H1 (cell line): ENCODE measurements around the gene NCF4. TPM values are rescaled to one million over a fixed set of nuclear protein-coding genes. Genes with fewer than 3 reads are reported as not detected.

Experiments used
- CTCF ChIA-PET: fragments of 300-600 bp; sonication (Branson Sonifier 250); formaldehyde crosslinking; loops from one replicate; lab custom pipeline; 2021; ENCODE audit not compliant: partially characterized antibody; lab: Charles Lee
- POLR2A ChIA-PET: fragments of 300-600 bp; sonication (Branson Sonifier 250); formaldehyde crosslinking; loops from one replicate; lab custom pipeline; 2021; ENCODE audit warnings: inconsistent platforms; ENCODE audit not compliant: partially characterized antibody; lab: Charles Lee
- DNase-seq, 2 experiments: peaks; one replicate each; pipeline versions ENCODE4 v3.0.0 to v3.0.0-alpha.2; 2010 to 2022; ENCODE audit warnings: low spot score in 2 of 2, low read depth in 1 of 2, mixed read lengths in 1 of 2
- FAIRE-seq: peaks from 2 replicates; lab custom pipeline; 2011; peaks lifted over from hg19 to GRCh38; lab: Jason Lieb, UNC
- H2AFZ ChIP-seq: 2 replicates; pipeline ENCODE4 v1.8.1; 2012; ENCODE audit warnings: low read length, inconsistent platforms
- H2AK5ac ChIP-seq: 2 replicates; pipeline ENCODE4 v1.6.1; 2013; ENCODE audit warnings: low read depth, low read length
- H2BK120ac ChIP-seq: replicated peaks from 2 replicates; pipeline ENCODE3; 2013; ENCODE audit warnings: low read depth, low read length, inconsistent platforms
- H2BK12ac ChIP-seq: 2 replicates; pipeline ENCODE4 v1.6.1; 2013; ENCODE audit warnings: low read depth, low read length
- H2BK15ac ChIP-seq: 2 replicates; pipeline ENCODE4 v1.6.1; 2013; ENCODE audit warnings: low read length
- H2BK20ac ChIP-seq: 2 replicates; pipeline ENCODE4 v1.6.1; 2013; ENCODE audit warnings: low read length
- H2BK5ac ChIP-seq: 2 replicates; pipeline ENCODE4 v1.6.1; 2013; ENCODE audit warnings: low read depth, low read length
- H3K14ac ChIP-seq: 2 replicates; pipeline ENCODE4 v1.6.1; 2013; ENCODE audit warnings: inconsistent platforms; ENCODE audit not compliant: insufficient read length
- H3K18ac ChIP-seq: 2 replicates; pipeline ENCODE4 v1.6.1; 2013; ENCODE audit warnings: low read length; ENCODE audit errors: extremely low read depth
- H3K23ac ChIP-seq: 2 replicates; pipeline ENCODE4 v1.6.1; 2013; ENCODE audit warnings: inconsistent platforms; ENCODE audit not compliant: insufficient read length
- H3K23me2 ChIP-seq: 2 replicates; pipeline ENCODE4 v1.6.1; 2013; ENCODE audit warnings: low read depth, low read length
- H3K27ac ChIP-seq: 2 replicates; pipeline ENCODE4 v1.6.1; 2011; ENCODE audit warnings: low read depth, low read length, inconsistent platforms
- H3K27me3 ChIP-seq, 4 experiments: replicated peaks in 1 of 4; 1 replicate in 1 of 4; 2 replicates in 3 of 4; pipeline versions ENCODE4 v1.6.1 to v1.8.1; 2011 to 2013; ENCODE audit warnings: low read length in 3 of 4, mild to moderate bottlenecking in 3 of 4, inconsistent platforms in 2 of 4, mixed read lengths in 2 of 4, moderate library complexity in 1 of 4; ENCODE audit not compliant: control insufficient read depth in 3 of 4, insufficient read depth in 3 of 4; ENCODE audit errors: extremely low read depth in 1 of 4
- H3K36me3 ChIP-seq, 4 experiments: 2 replicates each; pipeline versions ENCODE4 v1.6.1 to v1.8.1; 2011 to 2013; ENCODE audit warnings: mild to moderate bottlenecking in 4 of 4, low read length in 3 of 4, moderate library complexity in 2 of 4, control low read depth in 1 of 4, inconsistent platforms in 1 of 4; ENCODE audit not compliant: insufficient read depth in 4 of 4, control insufficient read depth in 2 of 4
- H3K4ac ChIP-seq: replicated peaks from 2 replicates; pipeline ENCODE3; 2013; ENCODE audit warnings: low read length, low read depth, mixed read lengths, inconsistent platforms; ENCODE audit not compliant: insufficient read length
- H3K4me1 ChIP-seq, 4 experiments: replicated peaks in 1 of 4; 1 replicate in 1 of 4; 2 replicates in 3 of 4; pipeline versions ENCODE4 v1.6.1 to v1.8.1; 2011 to 2013; ENCODE audit warnings: low read length in 3 of 4, inconsistent platforms in 2 of 4, mixed read lengths in 1 of 4; ENCODE audit not compliant: insufficient read depth in 4 of 4, control insufficient read depth in 3 of 4
- H3K4me2 ChIP-seq, 2 experiments: 2 replicates each; pipeline versions ENCODE4 v1.6.1 to v1.8.1; 2011 to 2013; ENCODE audit warnings: low read depth in 2 of 2, low read length in 2 of 2, control low read depth in 1 of 2, inconsistent platforms in 1 of 2, mild to moderate bottlenecking in 1 of 2; ENCODE audit not compliant: insufficient read depth in 1 of 2
- H3K4me3 ChIP-seq, 4 experiments: fragments of 200-600, 300-600 bp in 1 of 4; sonication (generic), shearing (Covaris generic), sonication (Bioruptor Twin) in 1 of 4; 2 replicates each; pipeline versions ENCODE4 v1.5.1 to v1.8.1; 2011 to 2016; ENCODE audit warnings: low read length in 4 of 4, low read depth in 3 of 4, control low read depth in 2 of 4, inconsistent platforms in 2 of 4, mild to moderate bottlenecking in 2 of 4, mixed read lengths in 1 of 4, moderate library complexity in 1 of 4; ENCODE audit not compliant: insufficient read depth in 2 of 4; ENCODE audit errors: extremely low read depth in 1 of 4
- H3K56ac ChIP-seq: replicated peaks from 2 replicates; pipeline ENCODE3; 2013; ENCODE audit warnings: low read depth, mild to moderate bottlenecking, mixed read lengths, low read length, inconsistent platforms; ENCODE audit not compliant: insufficient read length
- H3K79me1 ChIP-seq: 2 replicates; pipeline ENCODE4 v1.6.1; 2013; ENCODE audit warnings: low read depth, low read length, control low read depth
- H3K79me2 ChIP-seq, 2 experiments: 2 replicates each; pipeline versions ENCODE4 v1.6.1 to v1.8.1; 2012 to 2013; ENCODE audit warnings: low read length in 2 of 2, mild to moderate bottlenecking in 2 of 2, inconsistent platforms in 1 of 2; ENCODE audit not compliant: insufficient read depth in 2 of 2, control insufficient read depth in 1 of 2
- H3K9ac ChIP-seq, 4 experiments: replicated peaks in 1 of 4; 1 replicate in 1 of 4; 2 replicates in 3 of 4; pipeline versions ENCODE4 v1.6.1 to v1.8.1; 2011 to 2013; ENCODE audit warnings: low read depth in 3 of 4, low read length in 3 of 4, control low read depth in 2 of 4, mild to moderate bottlenecking in 2 of 4, moderate library complexity in 2 of 4, inconsistent platforms in 1 of 4; ENCODE audit errors: extremely low read depth in 1 of 4
- H3K9me3 ChIP-seq, 2 experiments: 2 replicates each; pipeline versions ENCODE4 v1.6.1 to v1.8.1; 2012 to 2013; ENCODE audit warnings: mild to moderate bottlenecking in 2 of 2, moderate library complexity in 2 of 2, control low read depth in 1 of 2, inconsistent platforms in 1 of 2, low read depth in 1 of 2, low read length in 1 of 2, mixed read lengths in 1 of 2; ENCODE audit not compliant: insufficient read depth in 2 of 2
- H4K20me1 ChIP-seq, 2 experiments: replicated peaks in 1 of 2; 2 replicates each; pipeline versions ENCODE3 to v1.8.1; 2011 to 2013; ENCODE audit warnings: inconsistent platforms in 2 of 2, low read length in 2 of 2, mild to moderate bottlenecking in 1 of 2; ENCODE audit not compliant: insufficient read depth in 2 of 2, control insufficient read depth in 1 of 2
- H4K5ac ChIP-seq: 2 replicates; pipeline ENCODE4 v1.6.1; 2013; ENCODE audit warnings: low read length, low read depth, mixed read lengths, inconsistent platforms; ENCODE audit not compliant: insufficient read length
- H4K8ac ChIP-seq: 2 replicates; pipeline ENCODE4 v1.8.0; 2013; ENCODE audit warnings: mild to moderate bottlenecking, moderate library complexity, low read length, inconsistent platforms; ENCODE audit not compliant: insufficient read depth; ENCODE audit errors: extremely low read depth
- H4K91ac ChIP-seq: replicated peaks from 2 replicates; pipeline ENCODE3; 2013; ENCODE audit warnings: low read length, mixed read lengths, inconsistent platforms; ENCODE audit not compliant: insufficient read length
- SAP30 ChIP-seq: fragments of 300-600 bp; sonication (generic); IDR thresholded peaks from 2 replicates; pipeline ENCODE4 v1.7.1; 2012; ENCODE audit warnings: low read length, moderate library complexity, mild to moderate bottlenecking, inconsistent platforms; ENCODE audit not compliant: insufficient read depth, insufficient replicate concordance
- TAF7 ChIP-seq: optimal IDR thresholded peaks from 2 replicates; pipeline ENCODE3; 2011; ENCODE audit warnings: low read depth, mild to moderate bottlenecking, inconsistent platforms, low read length, moderate library complexity, borderline replicate concordance
- YY1 ChIP-seq: IDR thresholded peaks from 2 replicates; pipeline ENCODE4 v1.6.1; 2011; ENCODE audit warnings: low read depth, mild to moderate bottlenecking, low read length
- WGBS, 2 experiments: shearing (Covaris generic) in 1 of 2; methylation state at CpG; one replicate each; pipeline versions ENCODE4 v1.1.6 to v1.1.7; 2013 to 2015; ENCODE audit warnings: low lambda C conversion rate in 2 of 2, mixed read lengths in 2 of 2, inconsistent platforms in 1 of 2, low coverage in 1 of 2, missing lambda C conversion rate in 1 of 2; ENCODE audit not compliant: insufficient replicate concordance in 2 of 2, insufficient coverage in 1 of 2, insufficient read length in 1 of 2; ENCODE audit errors: extremely low coverage in 1 of 2, missing lambda C conversion rate in 1 of 2; 5-methylcytosine and 5-hydroxymethylcytosine counted together
- polyA plus RNA-seq, 7 experiments: library from polyadenylated mRNA; depleted of rRNA in 3 of 7; stranded (reverse) in 5 of 7; unstranded in 2 of 7; fragments of >200 nt in 5 of 7; fragments of 200-250 nt in 2 of 7; gene quantifications; 1 replicate in 5 of 7; 2 replicates in 1 of 7; 4 replicates in 1 of 7; pipeline versions ENCODE4 v1.2.1 to v1.2.3, GENCODE V29; 2011 to 2013; ENCODE audit warnings: missing spikeins in 2 of 7, mixed read lengths in 2 of 7
- total RNA-seq: library from RNA; stranded (reverse); fragmentation: NEBNext Ultra II Directional; extraction: Animal tissue kit (Norgen Biotek cat#: 25700); gene quantifications from 2 replicates; pipeline ENCODE4 v1.2.1, GENCODE V29; 2021

NCF4 gene
- total and polyA plus RNA-seq, 2 of the 8 experiments (the other 6 are each of a cell fraction or from before 2014, with no cell fraction given) = 0.20 TPM; not detected in 1

DNA sequence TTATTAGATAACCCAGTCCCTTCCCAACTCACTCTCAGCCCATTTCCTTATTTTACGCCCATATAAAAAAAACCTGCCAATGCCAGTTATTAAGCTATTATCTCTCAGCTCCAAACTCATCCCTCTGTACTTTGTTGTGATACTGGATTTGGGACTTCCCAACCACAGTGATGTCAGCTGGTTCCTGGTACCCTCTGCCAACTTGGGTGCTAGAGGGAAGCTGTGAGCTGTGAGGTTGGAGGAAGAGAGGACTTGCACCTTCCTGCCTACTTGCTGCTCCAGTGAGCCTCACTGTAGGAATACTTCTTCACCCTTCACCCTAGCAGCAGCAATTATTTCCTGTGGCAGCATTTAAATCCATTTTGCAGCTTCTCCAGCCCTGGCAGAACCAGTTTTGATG is 33.5 kb downstream of the NCF4 start:
- ChIA-PET CTCF (interaction anchor here (0.8 to 1.0 kb wide), 3 partner anchors 9 to 83 kb away, joined by 3 read pairs; no protein-coding TSS in a partner anchor), POLR2A (no interaction called here)
- Histone ChIP-seq H3K4me2 (no peak overlapping the region), H3K23ac (no peak overlapping the region), H3K27me3 (peaks cover 0 to 2% (median 0%) of the 10 kb centered on the region in 4 experiments; a peak in 1 of 7 replicates), H3K4me3 (no peak overlapping the region), H3K18ac (no peak overlapping the region), H2BK15ac (no peak overlapping the region), H3K4me1 (0 out of 7 replicates have a peak, but pooled peaks cover 0 to 2% (median 0%) of the 10 kb centered on the region in 4 experiments), H3K23me2 (no peaks in the 10 kb centered on the region; the same call in 1 of the 2 replicates), H3K14ac (no peak overlapping the region), H2BK5ac (no peak overlapping the region), H4K91ac (no peak overlapping the region), H2BK120ac (no peak overlapping the region), H3K4ac (no peak overlapping the region), H2AK5ac (no peak overlapping the region), H2BK12ac (no peak overlapping the region), H3K79me1 (no peaks in the 10 kb centered on the region), H2AFZ (no peak overlapping the region), H3K9ac (no peak overlapping the region), H2BK20ac (no peak overlapping the region), H3K36me3 (no peaks in the 10 kb centered on the region; a peak in 1 of 8 replicates), H4K5ac (no peak overlapping the region), H3K56ac (no peak overlapping the region), H4K20me1 (no peaks in the 10 kb centered on the region), H3K9me3 (peaks cover 8 to 9% of the 10 kb centered on the region in 2 experiments; a peak in 3 of 4 replicates), H3K27ac (no peak overlapping the region), H3K79me2 (no peaks in the 10 kb centered on the region), H4K8ac (no peak overlapping the region)
- FAIRE-seq (no peak), DNase-seq (no peak)
- 75 to 100% methylated on average over 1 of the region's 1 CpG for WGBS, 2 experiments
- TF ChIP-seq SAP30 (no peak), TAF7 (no peak), YY1 (no peak)
